ENCODE measurements around the gene KLRC1. TPM values are rescaled to one million over a fixed set of nuclear protein-coding genes. Genes with fewer than 3 reads are reported as not detected.
"Not testable (repeated sequence)": the region's sequence is repeated elsewhere in the genome, so short reads cannot be mapped to it uniquely, and the experiment has no call there.

KLRC1 gene
- total RNA-seq, 2 experiments from 2014 or later: 5.3 to 7.2 TPM

GRCh38 chr12:10455766-10456165, 2.6 kb upstream of the KLRC1 start:
- peaks cover 55% of the 10 kb centered on the region for H3K9me3 Mint-ChIP-seq
- ChIA-PET POLR2A (interaction anchor here (1.3 kb wide), 1 partner anchor 12 kb away, joined by 6 read pairs; no protein-coding TSS in a partner anchor), CTCF (interaction anchor here (1.1 kb wide), 1 partner anchor 25 kb away, joined by 3 read pairs; no protein-coding TSS in a partner anchor)
- peaks cover 29% of the 10 kb centered on the region for H3K36me3 Mint-ChIP-seq (ENCODE audit: low read depth)
- H3K27me3 Mint-ChIP-seq: no peaks in the 10 kb centered on the region
- H3K27ac Mint-ChIP-seq: no peak overlapping the region
- ATAC-seq (no peak), DNase-seq (no peak)
- no peak overlapping the region for H3K4me3 Mint-ChIP-seq
- TF ChIP-seq CTCF (IDR thresholded peaks at IDR 0.05): no peak
- intact Hi-C loops (cut with micrococcal nuclease): no loop called here
- H3K4me1 Mint-ChIP-seq (ENCODE audit: low read depth): peaks cover 7% of the 10 kb centered on the region

- intact Hi-C loops (cut with micrococcal nuclease): no loop called here
- POLR2A ChIA-PET: interaction anchor here (0.7 kb wide), 1 partner anchor 66 kb away, joined by 4 read pairs; no protein-coding TSS in a partner anchor
- Mint-ChIP-seq H3K4me3 (no peak overlapping the region), H3K27ac (peak overlapping the region; percentile 67), H3K36me3 (ENCODE audit: low read depth) (peaks cover 29% of the 10 kb centered on the region), H3K27me3 (no peaks in the 10 kb centered on the region), H3K4me1 (ENCODE audit: low read depth) (peaks cover 7% of the 10 kb centered on the region), H3K9me3 (peaks cover 45% of the 10 kb centered on the region)
- DNase-seq (no peak), ATAC-seq (no peak)
- no peak for TF ChIP-seq CTCF (IDR thresholded peaks at IDR 0.05)
- CTCF ChIA-PET: no interaction called here
Measured at GRCh38 chr12:10454531-10454930, 1.4 kb upstream of the KLRC1 start.

- intact Hi-C loops (cut with micrococcal nuclease): no loop called here
Measured at GRCh38 chr12:10448236-10448635, 4.9 kb downstream of the KLRC1 start.

GRCh38 chr12:10446052-10446451, 7.1 kb downstream of the KLRC1 start:
- peak; percentile 88 for ATAC-seq
- DNase-seq; CTCF ChIA-PET; H3K9me3 Mint-ChIP-seq; H3K27ac Mint-ChIP-seq; intact Hi-C loops (cut with micrococcal nuclease); H3K27me3 Mint-ChIP-seq; H3K4me3 Mint-ChIP-seq; POLR2A ChIA-PET; H3K36me3 Mint-ChIP-seq (ENCODE audit: low read depth): not testable (repeated sequence)
- H3K4me1 Mint-ChIP-seq (ENCODE audit: low read depth): peaks cover 12% of the 10 kb centered on the region

More at GRCh38 chr12:10448236-10448635, 4.9 kb downstream of the KLRC1 start:
- DNase-seq (no peak), ATAC-seq (no peak)
- Mint-ChIP-seq H3K36me3 (ENCODE audit: low read depth) (no peaks in the 10 kb centered on the region), H3K9me3 (no peaks in the 10 kb centered on the region), H3K27ac (peak overlapping the region; percentile 75), H3K4me3 (peak overlapping the region; percentile 13), H3K27me3 (no peaks in the 10 kb centered on the region), H3K4me1 (ENCODE audit: low read depth) (peaks cover 16% of the 10 kb centered on the region)
- ChIA-PET POLR2A (no interaction called here), CTCF (no interaction called here)
- no peak for TF ChIP-seq CTCF (IDR thresholded peaks at IDR 0.05)

GRCh38 chr12:10441144-10441543, 12.0 kb downstream of the KLRC1 start:
- H3K36me3 Mint-ChIP-seq (ENCODE audit: low read depth); H3K27me3 Mint-ChIP-seq; POLR2A ChIA-PET: not testable (repeated sequence)

GRCh38 chr12:10439608-10440274, 13.4 kb downstream of the KLRC1 start:
- POLR2A ChIA-PET; H3K27ac Mint-ChIP-seq; H3K9me3 Mint-ChIP-seq; intact Hi-C loops (cut with micrococcal nuclease); H3K4me3 Mint-ChIP-seq; DNase-seq; CTCF ChIA-PET; H3K27me3 Mint-ChIP-seq; H3K4me1 Mint-ChIP-seq (ENCODE audit: low read depth); H3K36me3 Mint-ChIP-seq (ENCODE audit: low read depth): not testable (repeated sequence)
- peak; percentile 31 for ATAC-seq

More at GRCh38 chr12:10441144-10441543, 12.0 kb downstream of the KLRC1 start:
- CTCF ChIA-PET; DNase-seq; intact Hi-C loops (cut with micrococcal nuclease); H3K27ac Mint-ChIP-seq; H3K9me3 Mint-ChIP-seq; H3K4me1 Mint-ChIP-seq (ENCODE audit: low read depth); ATAC-seq; H3K4me3 Mint-ChIP-seq: not testable (repeated sequence)

GRCh38 chr12:10437601-10438000, 15.6 kb downstream of the KLRC1 start:
- POLR2A ChIA-PET; CTCF ChIA-PET; H3K27ac Mint-ChIP-seq; DNase-seq; H3K4me3 Mint-ChIP-seq; intact Hi-C loops (cut with micrococcal nuclease); H3K27me3 Mint-ChIP-seq; H3K9me3 Mint-ChIP-seq; H3K36me3 Mint-ChIP-seq (ENCODE audit: low read depth); H3K4me1 Mint-ChIP-seq (ENCODE audit: low read depth): not testable (repeated sequence)
- ATAC-seq: peak; percentile 78

- ATAC-seq (peak; percentile 64), DNase-seq (peak; percentile 19)
- POLR2A ChIA-PET: not testable (repeated sequence)
Measured at GRCh38 chr12:10435816-10436215, 17.4 kb downstream of the KLRC1 start, which contains the start of gene KLRC2. TSS of gene KLRC2 (minus strand) at chr12:10436010. CDS start at chr12:10435986, 24 bp downstream.

GRCh38 chr12:10430623-10431022, 22.6 kb downstream of the KLRC1 start:
- H3K36me3 Mint-ChIP-seq (ENCODE audit: low read depth); H3K4me3 Mint-ChIP-seq; intact Hi-C loops (cut with micrococcal nuclease); H3K27me3 Mint-ChIP-seq; H3K27ac Mint-ChIP-seq; POLR2A ChIA-PET; CTCF ChIA-PET; DNase-seq; H3K4me1 Mint-ChIP-seq (ENCODE audit: low read depth); H3K9me3 Mint-ChIP-seq: not testable (repeated sequence)
- ATAC-seq: peak; percentile 87

More at GRCh38 chr12:10435816-10436215, 17.4 kb downstream of the KLRC1 start, which contains the start of gene KLRC2:
- H3K4me3 Mint-ChIP-seq: peak within 1 kb of the TSS; percentile 48
- H3K36me3 Mint-ChIP-seq (ENCODE audit: low read depth); H3K9me3 Mint-ChIP-seq; CTCF ChIA-PET; H3K27me3 Mint-ChIP-seq; H3K4me1 Mint-ChIP-seq (ENCODE audit: low read depth); intact Hi-C loops (cut with micrococcal nuclease): not testable (repeated sequence)
- H3K27ac Mint-ChIP-seq: peak within 1 kb of the TSS; percentile 46
